ENCODE measurements around the gene SRMS. TPM values are rescaled to one million over a fixed set of nuclear protein-coding genes. Genes with fewer than 3 reads are reported as not detected.

The SRMS gene
- total and polyA plus RNA-seq, 2 of the 13 experiments (the other 11 are each of a cell fraction or from before 2014, with no cell fraction given) = not detected

GRCh38 chr20:63531686-63532448 is 15.7 kb downstream of the SRMS start (continued):
- TF ChIP-seq RAD51 (IDR thresholded peaks at IDR 0.05; ENCODE audit: borderline replicate concordance) = peak; percentile 34; the same call in 1 of the 2 replicates
- TF ChIP-seq PHB2 (IDR thresholded peaks at IDR 0.05; ENCODE audit: partially characterized antibody) = no peak
- 0 out of 2 replicates have a peak, but pooled peaks have one; percentile 28 for TF ChIP-seq FOXK2 (IDR thresholded peaks at IDR 0.05)
- no peak for TF ChIP-seq HNRNPL (IDR thresholded peaks at IDR 0.05; ENCODE audit: low read depth, low read length)
- no peak for TF ChIP-seq BCLAF1 (IDR thresholded peaks at IDR 0.05)
- TF ChIP-seq ZNF382 (CRISPR knock-in tag; IDR thresholded peaks at IDR 0.05; ENCODE audit: borderline replicate concordance) = no peak
- TF ChIP-seq ZNF646 (CRISPR knock-in tag; IDR thresholded peaks at IDR 0.05) = peak; percentile 87; the same call in 1 of the 2 replicates
